Posterior vena cava (tissue), 2 donors: ENCODE measurements around the gene SASS6. TPM values are rescaled to one million over a fixed set of nuclear protein-coding genes. Genes with fewer than 3 reads are reported as not detected.

Source experiments
- DNase-seq: peaks from one replicate; pipeline ENCODE4 v3.0.0-alpha.2; 2020; ENCODE audit warnings: low spot score
- intact Hi-C, 2 donors: fragments of 100-400 bp; cut with DNase I; formaldehyde crosslinking; loops; one replicate each; pipeline versions ENCODE4 v1.14.1 to v1.14.2; 2022 to 2023
- total RNA-seq, 2 donors: library from RNA; stranded (reverse); fragmentation: NEBNext Ultra II Directional; extraction: Animal tissue kit (Norgen Biotek cat#: 25700); gene quantifications; one replicate each; pipeline ENCODE4 v1.2.1, GENCODE V29; 2021
- donor health status: DM: yes; HTN: yes; CAD: no.
- donor health status: DM: yes; HTN: yes; CAD: no.

SASS6 gene
- total RNA-seq, 2 donors from 2014 or later = 2.3 to 2.9 TPM

GRCh38 chr1:100130552-100131077, 2.1 kb downstream of the SASS6 start:
- DNase-seq = no peak
- intact Hi-C loops = loop anchor here in 1 of 2 donors (10.0 kb wide), 1 partner anchor 764 kb away; the partner anchor contains the start of genes EXTL2 and SLC30A7

GRCh38 chr1:100127226-100127625, 5.5 kb downstream of the SASS6 start:
- no peak for DNase-seq
- intact Hi-C loops = loop anchor here in 1 of 2 donors (5.0 kb wide), 1 partner anchor 320 kb away; no protein-coding TSS in a partner anchor

GRCh38 chr1:100122177-100122576, 10.6 kb downstream of the SASS6 start:
- intact Hi-C loops = no loop called here
- no peak for DNase-seq

- no peak for DNase-seq
- intact Hi-C loops = no loop called here
Measured at GRCh38 chr1:100115524-100115923, 17.2 kb downstream of the SASS6 start.

GRCh38 chr1:100109554-100110066, 23.1 kb downstream of the SASS6 start:
- intact Hi-C loops = no loop called here
- no peak for DNase-seq

- DNase-seq = no peak
- intact Hi-C loops = no loop called here
Measured at GRCh38 chr1:100107696-100108095, 25.0 kb downstream of the SASS6 start.

GRCh38 chr1:100101564-100101963, 31.2 kb downstream of the SASS6 start:
- DNase-seq = no peak
- intact Hi-C loops = loop anchor here in 1 of 2 donors (5.0 kb wide), 1 partner anchor 271 kb away; no protein-coding TSS in a partner anchor

GRCh38 chr1:100100202-100100601, 32.5 kb downstream of the SASS6 start:
- intact Hi-C loops = loop anchor here in 1 of 2 donors (5.0 kb wide), 1 partner anchor 272 kb away; no protein-coding TSS in a partner anchor
- no peak for DNase-seq

- DNase-seq = no peak
- intact Hi-C loops = no loop called here
Measured at GRCh38 chr1:100090471-100090870, 42.3 kb downstream of the SASS6 start.

- no peak for DNase-seq
Measured at GRCh38 chr1:100089082-100089481, 43.6 kb downstream of the SASS6 start.

GRCh38 chr1:100087396-100087795, 45.3 kb downstream of the SASS6 start:
- intact Hi-C loops = no loop called here
- DNase-seq = no peak

More at GRCh38 chr1:100089082-100089481, 43.6 kb downstream of the SASS6 start:
- intact Hi-C loops = no loop called here

GRCh38 chr1:100080331-100080730, 52.4 kb downstream of the SASS6 start:
- no peak for DNase-seq

GRCh38 chr1:100077531-100077930, 55.2 kb downstream of the SASS6 start:
- DNase-seq = no peak
- intact Hi-C loops = no loop called here

More at GRCh38 chr1:100080331-100080730, 52.4 kb downstream of the SASS6 start:
- intact Hi-C loops = no loop called here

GRCh38 chr1:100076744-100077143, 56.0 kb downstream of the SASS6 start:
- no peak for DNase-seq
- intact Hi-C loops = no loop called here

- intact Hi-C loops = no loop called here
Measured at GRCh38 chr1:100076319-100076718, 56.4 kb downstream of the SASS6 start.

GRCh38 chr1:100075773-100076172, 57.0 kb downstream of the SASS6 start:
- no peak for DNase-seq
- intact Hi-C loops = no loop called here

More at GRCh38 chr1:100076319-100076718, 56.4 kb downstream of the SASS6 start:
- no peak for DNase-seq

- no peak for DNase-seq
- intact Hi-C loops = no loop called here
Measured at GRCh38 chr1:100074604-100075395, 57.9 kb downstream of the SASS6 start.

- no peak for DNase-seq
- intact Hi-C loops = no loop called here
Measured at GRCh38 chr1:100073531-100073930, 59.2 kb downstream of the SASS6 start.

- no peak for DNase-seq
- intact Hi-C loops = no loop called here
Measured at GRCh38 chr1:100070201-100070939, 62.4 kb downstream of the SASS6 start.

GRCh38 chr1:100065969-100066227, 66.8 kb downstream of the SASS6 start:
- no peak for DNase-seq
- intact Hi-C loops = no loop called here
